Ovary (tissue), 3 donors: ENCODE measurements around the gene ALKBH5.

Source experiments
- CTCF ChIP-seq, 3 donors: fragments of 450-650 bp in 2 of 3; fragments of 200-600 bp in 1 of 3; IDR thresholded peaks; one replicate each; pipeline versions ENCODE4 v1.5.1 to v1.8.0; 2016 to 2022; ENCODE audit warnings: antibody characterized with exemption in 3 of 3, mild to moderate bottlenecking in 1 of 3
- EP300 ChIP-seq: sonication (generic); formaldehyde crosslinking; IDR thresholded peaks from one replicate; pipeline ENCODE4 v1.6.1; 2017; ENCODE audit warnings: antibody characterized with exemption
- donor health status: DM: no; HTN: no; CAD: no.

DNA sequence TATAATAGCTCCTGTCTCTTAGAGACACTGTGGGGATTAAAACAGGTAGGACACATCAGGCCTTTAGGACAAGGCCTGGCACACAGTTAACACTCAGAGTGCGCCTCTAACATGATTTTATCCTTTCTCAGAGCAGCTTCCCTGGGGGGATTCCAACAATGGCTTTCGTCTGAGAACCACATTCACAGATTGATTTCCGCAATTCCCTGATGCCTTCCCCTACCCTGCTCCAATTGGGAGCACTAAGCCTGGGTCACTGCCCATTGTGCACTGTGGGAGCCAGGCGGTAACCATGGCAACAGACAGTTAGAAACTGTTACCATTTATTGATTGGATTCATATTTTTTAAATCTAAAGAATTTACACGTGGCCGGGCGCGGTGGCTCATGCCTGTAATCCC lies 5.9 kb upstream of the ALKBH5 start:
- TF ChIP-seq CTCF (IDR thresholded peaks at IDR 0.05) = no peak
- no peak for TF ChIP-seq EP300
